Lung (tissue), 12 donors: ENCODE measurements around the gene TPRA1. TPM values are rescaled to one million over a fixed set of nuclear protein-coding genes. Genes with fewer than 3 reads are reported as not detected.

ENCODE experiments used
- ATAC-seq: fragments of 200-7000 bp; cut with Tn5 transposase; one replicate; pipeline ENCODE4 v1.9.1; 2020; ENCODE audit warnings: moderate number of reproducible peaks; ENCODE audit not compliant: insufficient read depth, low FRiP score
- DNase-seq, 3 donors: peaks; one replicate each; pipeline ENCODE4 v3.0.0-alpha.2; 2013 to 2017
- H3K27ac ChIP-seq, 2 donors: one replicate each; pipeline ENCODE4 v1.5.1; 2013; ENCODE audit warnings: mild to moderate bottlenecking in 2 of 2, moderate library complexity in 2 of 2, control low read depth in 1 of 2, inconsistent platforms in 1 of 2, low read depth in 1 of 2, low read length in 1 of 2
- H3K27me3 ChIP-seq, 3 donors: one replicate each; pipeline ENCODE4 v1.5.1; 2013; ENCODE audit warnings: low read length in 2 of 3; ENCODE audit not compliant: control insufficient read depth in 3 of 3, insufficient read depth in 3 of 3
- H3K36me3 ChIP-seq, 4 donors: one replicate each; pipeline ENCODE4 v1.5.1; 2013; ENCODE audit warnings: low read length in 4 of 4, mild to moderate bottlenecking in 1 of 4, moderate library complexity in 1 of 4; ENCODE audit not compliant: control insufficient read depth in 4 of 4, insufficient read depth in 4 of 4
- H3K4me1 ChIP-seq, 5 donors: one replicate each; pipeline ENCODE4 v1.5.1; 2013; ENCODE audit warnings: low read length in 5 of 5, mild to moderate bottlenecking in 2 of 5, moderate library complexity in 1 of 5; ENCODE audit not compliant: control insufficient read depth in 5 of 5, insufficient read depth in 5 of 5
- H3K4me3 ChIP-seq: one replicate; pipeline ENCODE4 v1.5.1; 2013; ENCODE audit warnings: mild to moderate bottlenecking, control low read depth, moderate library complexity
- H3K9ac ChIP-seq, 2 donors: one replicate each; pipeline ENCODE4 v1.5.1; 2013; ENCODE audit warnings: low read length in 2 of 2, control low read depth in 1 of 2; ENCODE audit not compliant: insufficient read depth in 1 of 2
- H3K9me3 ChIP-seq, 4 donors: one replicate each; pipeline ENCODE4 v1.5.1; 2013; ENCODE audit warnings: low read length in 3 of 4, mild to moderate bottlenecking in 1 of 4, moderate library complexity in 1 of 4; ENCODE audit not compliant: control insufficient read depth in 4 of 4, insufficient read depth in 3 of 4
- WGBS, 2 donors: extraction: QIAGEN DNeasy Blood & Tissue Kit; methylation state at CpG; one replicate each; pipeline ENCODE4 v1.1.7; 2013; 5-methylcytosine and 5-hydroxymethylcytosine counted together
- polyA plus RNA-seq, 2 donors: library from polyadenylated mRNA; stranded (reverse); fragments of 200-250 nt; gene quantifications; one replicate each; pipeline ENCODE4 v1.2.1, GENCODE V29; 2013
- total RNA-seq, 2 donors: library from RNA; depleted of rRNA in 1 of 2; stranded (reverse); fragments of >200 nt in 1 of 2; gene quantifications; one replicate each; pipeline ENCODE4 v1.2.1, GENCODE V29; 2014 to 2021
- TF ChIP-seq, protein P1 (sequence below): IDR thresholded peaks from 2 replicates; pipeline ENCODE4 v1.5.1; 2012; ENCODE audit warnings: mild to moderate bottlenecking; ENCODE audit errors: control extremely low read depth, extremely low read depth
- donor health status: control.
- donor health status: control.
- donor health status: Bipolar disorder and iron deficiency.
- donor health status: healthy.
- donor health status: DM: yes; HTN: yes; CAD: no.

TPRA1 gene
- total and polyA plus RNA-seq, 4 donors, result 28.9 to 53.2 (median 38.0) TPM

DNA sequence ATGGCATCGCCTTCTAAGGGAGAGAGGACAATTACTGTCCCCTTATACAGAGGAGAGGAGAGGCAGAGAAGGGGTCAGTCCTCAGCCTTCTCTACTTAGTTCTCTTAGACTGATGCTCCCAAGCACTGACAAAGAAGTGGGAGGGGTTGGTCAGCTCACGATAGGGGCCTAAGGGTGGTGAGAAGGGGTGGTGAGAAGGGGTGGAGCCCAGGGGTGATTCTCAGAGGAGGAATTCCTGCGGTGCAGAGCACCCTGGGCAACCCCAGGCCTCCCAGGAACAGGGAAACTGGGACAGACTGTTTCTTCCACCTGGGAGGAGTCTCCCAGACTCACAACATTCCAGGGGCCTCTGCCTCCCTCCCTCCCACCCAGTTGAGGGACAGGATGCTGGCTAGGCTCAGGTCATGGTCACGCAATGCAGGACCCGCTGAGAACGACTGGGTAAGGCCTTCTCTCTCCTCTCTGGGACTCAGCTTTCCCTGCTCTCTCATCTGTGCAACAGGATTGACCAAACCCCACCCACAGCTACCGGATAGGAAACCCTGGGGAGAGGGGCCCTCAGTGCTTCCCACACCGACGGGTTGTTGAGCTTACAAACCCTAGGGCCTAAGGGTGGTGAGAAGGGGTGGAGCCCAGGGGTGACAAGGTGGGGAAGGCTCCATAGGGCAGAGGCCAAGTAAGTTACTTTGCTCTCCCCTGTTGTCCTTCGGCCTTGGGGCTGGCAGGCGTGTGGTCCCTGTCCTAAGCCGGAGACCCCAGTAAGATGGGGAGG, 1.5 kb downstream of the TPRA1 start:
- 16 to 18% methylated on average over 12 of the region's 12 CpGs for WGBS, 2 donors
- Histone ChIP-seq H3K27ac (peak overlapping the region in 1 of 2 donors; percentile 88), H3K9me3 (no peaks in the 10 kb centered on the region), H3K4me3 (peak overlapping the region; percentile 91), H3K9ac (peak overlapping the region; percentile 46 to 76), H3K36me3 (peaks cover 0 to 2% (median 0%) of the 10 kb centered on the region in 4 donors), H3K27me3 (no peaks in the 10 kb centered on the region), H3K4me1 (peaks cover 0 to 32% (median 14%) of the 10 kb centered on the region in 5 donors)
- TF ChIP-seq, protein P1, sequence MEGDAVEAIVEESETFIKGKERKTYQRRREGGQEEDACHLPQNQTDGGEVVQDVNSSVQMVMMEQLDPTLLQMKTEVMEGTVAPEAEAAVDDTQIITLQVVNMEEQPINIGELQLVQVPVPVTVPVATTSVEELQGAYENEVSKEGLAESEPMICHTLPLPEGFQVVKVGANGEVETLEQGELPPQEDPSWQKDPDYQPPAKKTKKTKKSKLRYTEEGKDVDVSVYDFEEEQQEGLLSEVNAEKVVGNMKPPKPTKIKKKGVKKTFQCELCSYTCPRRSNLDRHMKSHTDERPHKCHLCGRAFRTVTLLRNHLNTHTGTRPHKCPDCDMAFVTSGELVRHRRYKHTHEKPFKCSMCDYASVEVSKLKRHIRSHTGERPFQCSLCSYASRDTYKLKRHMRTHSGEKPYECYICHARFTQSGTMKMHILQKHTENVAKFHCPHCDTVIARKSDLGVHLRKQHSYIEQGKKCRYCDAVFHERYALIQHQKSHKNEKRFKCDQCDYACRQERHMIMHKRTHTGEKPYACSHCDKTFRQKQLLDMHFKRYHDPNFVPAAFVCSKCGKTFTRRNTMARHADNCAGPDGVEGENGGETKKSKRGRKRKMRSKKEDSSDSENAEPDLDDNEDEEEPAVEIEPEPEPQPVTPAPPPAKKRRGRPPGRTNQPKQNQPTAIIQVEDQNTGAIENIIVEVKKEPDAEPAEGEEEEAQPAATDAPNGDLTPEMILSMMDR, result no peak
- DNase-seq, result no peak
- ATAC-seq, result no peak

DNA sequence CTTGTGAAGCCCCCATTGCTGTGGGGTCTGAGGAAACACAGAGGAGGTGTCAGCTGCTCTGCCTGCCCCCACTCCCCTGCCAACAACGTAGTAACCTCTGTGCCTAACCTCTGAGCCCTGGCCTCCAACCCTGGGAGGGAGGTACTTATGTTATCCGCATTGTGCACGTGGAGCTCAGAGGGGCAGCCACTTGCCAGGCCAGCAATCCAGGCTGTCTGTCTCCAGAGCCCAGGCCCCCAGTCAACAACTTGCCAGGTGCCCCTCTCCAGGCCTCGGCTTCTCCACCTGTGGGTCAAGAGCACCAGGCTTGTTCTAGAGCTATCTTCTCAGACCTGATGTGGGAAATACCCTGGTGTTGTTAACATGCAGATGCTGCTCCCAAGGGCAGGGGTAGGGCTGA, 2.7 kb downstream of the TPRA1 start:
- ATAC-seq, result no peak

DNA sequence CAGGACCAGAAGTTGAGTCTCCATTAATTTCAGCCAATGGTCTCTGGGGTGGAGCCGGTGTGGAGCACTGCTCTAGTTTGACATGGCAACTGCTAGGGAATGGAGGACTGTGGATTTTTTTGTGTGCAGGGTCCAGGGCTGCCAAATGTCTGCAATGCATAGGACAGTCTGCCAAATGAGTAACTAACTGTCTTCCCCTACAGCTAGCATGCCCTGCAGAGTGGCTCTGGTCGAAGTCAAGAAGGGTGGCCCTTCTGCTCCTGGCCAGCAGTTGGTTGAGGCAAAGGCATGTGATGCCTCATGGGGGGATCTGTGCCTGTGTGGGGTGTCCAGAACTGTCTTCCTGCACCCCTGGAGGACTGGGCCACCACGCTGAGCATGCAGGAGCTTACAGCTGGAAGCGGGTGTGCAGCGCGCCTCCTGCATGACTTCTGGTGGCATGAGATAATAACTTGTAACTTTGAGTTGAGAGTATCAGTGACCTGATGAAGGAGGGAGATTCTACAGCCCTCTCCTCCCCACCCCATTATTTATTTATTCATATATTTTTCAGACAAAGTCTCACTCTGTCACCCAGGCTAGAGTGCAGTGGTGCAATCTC, 4.6 kb downstream of the TPRA1 start:
- no peaks in the 10 kb centered on the region for H3K9me3 ChIP-seq
- DNase-seq, result no peak
- TF ChIP-seq, protein P1, result no peak
- H3K27ac ChIP-seq, result no peak overlapping the region
- H3K4me1 ChIP-seq, result peaks cover 0 to 23% (median 10%) of the 10 kb centered on the region in 5 donors
- H3K36me3 ChIP-seq, result peaks cover 0 to 5% (median 0%) of the 10 kb centered on the region in 4 donors
- no peak for ATAC-seq
- WGBS, 2 donors, result 93 to 95% methylated on average over 6 of the region's 6 CpGs
- H3K9ac ChIP-seq, result no peak overlapping the region
- H3K4me3 ChIP-seq, result no peak overlapping the region
- H3K27me3 ChIP-seq, result no peaks in the 10 kb centered on the region

More for the DNA sequence above, 2.7 kb downstream of the TPRA1 start:
- H3K27me3 ChIP-seq, result no peaks in the 10 kb centered on the region
- peaks cover 0 to 2% (median 0%) of the 10 kb centered on the region in 4 donors for H3K36me3 ChIP-seq
- H3K9ac ChIP-seq, result no peak overlapping the region
- H3K27ac ChIP-seq, result no peak overlapping the region
- peaks cover 0 to 32% (median 14%) of the 10 kb centered on the region in 5 donors for H3K4me1 ChIP-seq
- TF ChIP-seq, protein P1, result no peak
- no peak overlapping the region for H3K4me3 ChIP-seq
- 90 to 93% methylated on average over 4 of the region's 4 CpGs for WGBS, 2 donors
- H3K9me3 ChIP-seq, result no peaks in the 10 kb centered on the region
- DNase-seq, result no peak
